Measurements from ENCODE around the gene IGF2R.

The IGF2R gene

GRCh38 chr6:160028487-160029275, 59.8 kb downstream of the IGF2R start:
- DNase-seq (ENCODE audit: low read depth in 3 of 3), result no peak

GRCh38 chr6:160029525-160029924, 60.6 kb downstream of the IGF2R start:
- no peak for DNase-seq (ENCODE audit: low read depth in 3 of 3)

DNA sequence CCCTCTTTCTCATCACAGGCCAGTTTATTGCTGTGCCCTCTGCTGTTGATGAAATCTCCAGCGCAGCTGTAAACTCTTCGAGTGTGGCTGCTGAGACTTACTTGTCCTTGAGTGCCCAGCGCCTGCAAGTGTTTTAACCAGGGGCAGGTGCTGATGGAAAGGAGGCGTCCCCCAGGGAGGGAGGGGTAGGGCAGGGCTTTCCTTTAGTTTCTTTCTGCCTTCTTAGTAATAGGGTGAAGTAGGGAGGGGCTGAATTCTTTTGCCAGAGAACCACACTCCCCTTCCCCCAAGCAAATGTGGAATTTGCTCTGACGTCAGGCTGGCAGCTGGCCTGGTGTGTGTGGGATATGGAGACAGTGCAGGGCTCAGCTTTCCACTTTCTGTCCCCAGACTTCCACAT, 61.2 kb downstream of the IGF2R start:
- DNase-seq (ENCODE audit: low read depth in 3 of 3), result no peak

DNA sequence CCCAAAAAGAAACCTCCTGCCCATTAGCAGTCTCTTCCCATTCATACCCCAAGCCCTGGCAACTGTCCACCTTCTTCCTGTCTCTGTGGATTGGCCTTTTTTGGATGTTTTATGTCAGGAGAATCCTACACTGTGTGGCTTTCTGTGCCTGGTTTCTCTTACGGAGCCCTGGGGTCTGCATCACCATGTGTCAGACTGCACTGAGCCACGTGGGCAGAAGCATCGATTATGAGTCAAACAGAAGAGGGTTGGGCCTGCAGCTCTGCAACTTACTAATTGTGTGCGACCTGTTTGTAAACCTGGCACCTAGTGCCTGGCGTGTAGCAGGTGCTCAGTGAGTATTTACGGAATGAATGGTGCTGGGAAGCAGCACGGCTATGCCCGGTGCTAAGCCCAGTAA, 62.6 kb downstream of the IGF2R start:
- no peak for DNase-seq (ENCODE audit: low read depth in 3 of 3)

DNA sequence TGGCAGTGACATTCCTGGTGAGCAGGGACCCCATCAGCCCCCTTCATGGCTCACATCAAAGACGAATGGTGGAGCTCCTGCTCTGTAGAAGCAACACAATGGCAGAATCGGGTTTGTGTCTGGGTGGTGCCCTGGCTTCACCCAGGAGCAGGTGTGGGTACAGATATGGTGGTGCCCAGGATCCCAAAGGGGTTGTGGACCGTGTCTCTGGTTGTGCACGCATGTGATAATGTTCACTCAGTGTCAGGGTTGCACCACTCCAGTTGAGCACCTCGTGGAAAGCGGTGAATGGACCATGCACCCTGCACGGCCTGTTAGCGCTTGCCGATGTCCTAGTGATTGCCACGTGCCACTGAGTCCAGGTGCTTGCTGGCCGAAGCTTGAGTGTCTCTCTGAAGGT, 63.0 kb downstream of the IGF2R start:
- DNase-seq (ENCODE audit: low read depth in 3 of 3), result no peak

DNA sequence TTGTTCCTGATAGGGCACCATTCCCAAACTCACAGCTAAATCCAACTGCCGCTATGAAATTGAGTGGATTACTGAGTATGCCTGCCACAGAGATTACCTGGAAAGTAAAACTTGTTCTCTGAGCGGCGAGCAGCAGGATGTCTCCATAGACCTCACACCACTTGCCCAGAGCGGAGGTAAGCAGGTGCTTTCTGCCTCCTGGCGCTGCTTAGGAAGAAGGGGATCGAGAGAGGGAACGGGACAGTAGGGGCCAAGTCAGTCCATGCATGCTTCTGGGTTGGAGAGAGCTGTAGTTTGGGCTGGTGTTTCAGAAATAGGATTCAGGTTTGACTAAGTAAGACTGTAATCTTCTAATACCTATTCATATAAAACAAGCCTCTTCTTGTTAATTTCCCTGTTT, 63.7 kb downstream of the IGF2R start:
- DNase-seq (ENCODE audit: low read depth in 3 of 3), result no peak

DNA sequence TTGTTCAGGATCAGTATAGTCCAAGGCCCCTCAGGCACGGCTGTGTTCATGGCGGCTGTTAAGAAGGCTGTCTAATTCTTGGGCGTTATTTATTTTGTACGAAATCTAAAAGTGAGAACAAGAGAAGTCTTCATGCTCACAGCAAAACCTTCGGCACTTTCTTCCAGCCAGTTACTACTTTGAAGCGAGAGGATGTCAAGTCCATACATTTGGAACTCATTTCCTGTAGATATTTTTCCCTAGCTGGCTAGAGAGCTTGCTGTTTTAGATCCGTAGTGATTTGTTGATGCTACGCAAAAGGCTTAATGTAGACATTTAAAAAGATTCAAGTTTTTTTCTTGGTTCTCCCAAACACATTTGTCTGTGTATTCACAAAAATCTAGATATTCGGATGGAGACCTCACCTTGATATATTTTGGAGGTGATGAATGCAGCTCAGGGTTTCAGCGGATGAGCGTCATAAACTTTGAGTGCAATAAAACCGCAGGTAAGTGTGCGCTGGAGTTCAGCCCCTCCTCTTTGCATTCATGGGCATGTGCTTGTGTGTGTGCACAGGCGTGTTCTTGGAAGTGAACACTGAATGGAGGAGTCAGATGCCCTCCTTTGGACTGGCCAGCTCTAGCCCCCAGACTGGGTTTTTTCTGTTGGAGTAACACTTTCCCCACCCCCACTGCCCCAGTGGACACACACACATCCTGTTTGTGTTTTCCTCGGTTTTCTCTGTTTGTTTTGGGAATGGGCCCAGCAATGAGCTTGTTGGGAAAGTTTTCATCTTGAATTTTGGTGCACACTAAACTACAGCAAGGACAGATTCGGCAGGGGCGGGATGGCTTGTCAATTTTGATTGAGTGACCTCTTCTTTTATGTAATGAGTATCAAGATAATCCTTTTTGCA, 65.4 kb downstream of the IGF2R start:
- no peak for DNase-seq (ENCODE audit: low read depth in 3 of 3)

DNA sequence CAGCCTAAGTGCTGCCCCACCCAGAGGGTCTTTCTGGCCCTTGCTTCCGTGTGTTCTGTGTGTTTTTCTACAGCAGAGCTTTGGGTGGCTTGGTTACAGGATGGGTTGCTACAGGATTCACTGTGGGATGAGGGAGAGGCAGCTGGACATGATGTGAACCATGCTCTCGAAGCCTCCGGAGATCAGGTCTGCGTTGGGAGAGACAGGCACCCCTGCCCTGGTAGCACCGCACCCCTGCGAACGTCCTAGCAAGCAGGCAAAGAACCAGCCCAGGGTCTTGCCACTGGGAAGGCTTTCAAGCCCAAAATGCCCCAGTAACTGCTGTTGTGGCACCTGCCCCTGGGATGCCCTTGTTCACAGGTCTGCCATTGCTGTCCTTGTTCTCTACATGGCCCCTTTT, 66.4 kb downstream of the IGF2R start:
- DNase-seq (ENCODE audit: low read depth in 3 of 3), result no peak

GRCh38 chr6:160035693-160036330, 66.9 kb downstream of the IGF2R start:
- no peak for DNase-seq (ENCODE audit: low read depth in 3 of 3)

DNA sequence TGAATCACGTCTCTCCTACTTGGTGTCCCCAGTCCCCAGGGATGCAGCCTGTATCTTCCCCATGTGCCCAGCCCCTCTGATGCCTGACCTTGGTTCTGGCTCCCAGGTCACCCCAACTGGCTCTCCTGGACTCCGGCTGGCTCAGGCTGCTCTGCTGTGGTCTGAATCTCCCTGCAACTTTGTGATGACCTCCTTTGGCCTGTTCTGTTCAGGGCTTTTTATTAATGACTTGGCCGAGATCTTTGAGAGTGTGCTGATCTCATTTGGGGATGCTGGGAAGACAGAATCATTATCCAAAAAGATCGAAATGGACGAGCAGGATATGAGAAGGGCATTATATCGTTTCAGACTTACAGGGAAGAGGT, 67.4 kb downstream of the IGF2R start:
- DNase-seq (ENCODE audit: low read depth in 3 of 3), result no peak

DNA sequence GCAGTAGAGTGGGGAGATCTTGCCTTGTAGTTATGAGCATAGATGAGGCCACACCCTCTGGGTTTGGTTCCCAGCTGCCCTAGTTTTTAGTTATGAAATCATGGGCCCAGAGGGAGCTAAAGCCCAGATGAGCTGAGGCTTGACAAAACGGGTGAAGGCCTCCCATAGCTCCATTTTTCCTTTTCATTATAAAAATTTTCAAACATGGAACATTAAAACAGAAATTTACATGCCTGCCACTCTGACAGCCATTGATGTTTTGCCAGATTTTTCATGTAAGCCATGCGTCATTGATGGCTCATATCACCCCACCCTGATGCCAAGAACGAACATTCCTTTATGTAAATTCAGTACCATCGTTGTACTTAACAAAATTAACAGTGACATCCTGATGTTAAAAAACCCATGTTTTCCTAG, 67.9 kb downstream of the IGF2R start:
- no peak for DNase-seq (ENCODE audit: low read depth in 3 of 3)

- DNase-seq (ENCODE audit: low read depth in 3 of 3), result no peak
Measured at GRCh38 chr6:160038479-160038878, 69.6 kb downstream of the IGF2R start.

- DNase-seq (ENCODE audit: low read depth in 3 of 3), result no peak
Measured at GRCh38 chr6:160039441-160039840, 70.6 kb downstream of the IGF2R start.

DNA sequence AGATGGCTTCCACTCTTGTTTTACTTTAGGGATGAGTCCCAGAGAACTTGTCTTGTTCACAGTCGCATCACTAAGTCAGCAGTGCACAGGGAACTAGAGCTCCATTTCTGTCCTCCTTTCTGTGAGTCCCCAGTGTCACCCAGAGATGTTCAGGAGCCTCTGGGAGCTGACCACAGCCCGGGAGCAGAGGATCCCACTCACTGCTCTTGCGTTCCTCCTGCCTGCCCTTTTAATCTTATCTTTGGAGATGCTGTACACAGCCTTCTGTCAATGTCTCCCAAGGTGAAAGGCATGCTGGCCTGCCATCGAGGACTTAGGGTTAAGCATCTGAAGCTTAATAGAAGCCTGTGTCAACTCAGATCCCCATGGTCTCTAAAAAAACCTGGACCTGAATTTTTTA, 71.2 kb downstream of the IGF2R start:
- DNase-seq (ENCODE audit: low read depth in 3 of 3), result no peak

DNA sequence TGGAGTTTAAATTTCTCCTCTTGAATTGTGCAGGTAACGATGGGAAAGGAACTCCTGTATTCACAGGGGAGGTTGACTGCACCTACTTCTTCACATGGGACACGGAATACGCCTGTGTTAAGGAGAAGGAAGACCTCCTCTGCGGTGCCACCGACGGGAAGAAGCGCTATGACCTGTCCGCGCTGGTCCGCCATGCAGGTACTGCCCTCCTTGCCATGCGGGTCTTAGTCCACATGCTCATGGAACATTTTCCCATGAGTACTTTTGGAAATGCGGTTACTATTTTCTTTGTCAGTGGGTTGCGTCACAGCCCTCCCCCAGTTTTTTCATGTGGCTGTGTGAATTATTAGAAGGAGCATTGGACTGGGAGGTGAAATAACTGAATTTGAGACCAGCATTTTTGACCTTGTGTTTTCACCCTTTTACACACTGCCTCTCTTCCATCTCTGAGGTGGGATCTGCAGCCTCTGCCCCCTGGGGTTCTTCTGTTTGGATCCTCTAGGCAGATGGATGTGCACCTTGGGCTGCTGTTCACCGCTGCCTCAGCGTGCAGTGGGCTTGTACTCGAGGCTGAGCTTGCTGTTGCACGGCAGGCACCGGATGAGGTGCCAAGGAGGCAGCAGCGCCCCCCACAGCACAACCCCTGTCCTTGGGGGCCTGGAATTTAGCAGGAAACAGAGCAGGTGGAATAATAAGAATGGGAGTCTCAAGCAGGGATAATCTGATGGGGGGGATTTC, 71.8 kb downstream of the IGF2R start:
- no peak for DNase-seq (ENCODE audit: low read depth in 3 of 3)

DNA sequence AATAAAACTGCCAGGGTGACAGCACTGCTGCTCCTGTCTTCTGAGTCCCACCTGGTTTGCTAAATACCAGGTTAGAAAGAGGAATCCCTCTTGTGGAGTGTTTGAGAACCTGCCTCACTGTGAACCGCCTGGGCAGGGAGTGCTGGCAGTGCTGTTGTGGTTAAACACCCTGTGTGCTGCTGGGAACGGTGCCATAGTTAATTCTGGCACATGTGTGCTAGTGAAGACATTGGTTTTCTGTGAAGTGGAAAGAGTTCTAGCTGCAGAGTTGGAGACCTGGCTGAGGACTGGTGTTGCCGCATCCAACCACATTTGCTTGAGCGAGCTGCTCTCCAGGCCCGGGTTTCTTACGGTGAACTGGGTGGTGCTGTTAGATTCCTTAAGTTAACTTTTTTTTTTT, 72.7 kb downstream of the IGF2R start:
- no peak for DNase-seq (ENCODE audit: low read depth in 3 of 3)

DNA sequence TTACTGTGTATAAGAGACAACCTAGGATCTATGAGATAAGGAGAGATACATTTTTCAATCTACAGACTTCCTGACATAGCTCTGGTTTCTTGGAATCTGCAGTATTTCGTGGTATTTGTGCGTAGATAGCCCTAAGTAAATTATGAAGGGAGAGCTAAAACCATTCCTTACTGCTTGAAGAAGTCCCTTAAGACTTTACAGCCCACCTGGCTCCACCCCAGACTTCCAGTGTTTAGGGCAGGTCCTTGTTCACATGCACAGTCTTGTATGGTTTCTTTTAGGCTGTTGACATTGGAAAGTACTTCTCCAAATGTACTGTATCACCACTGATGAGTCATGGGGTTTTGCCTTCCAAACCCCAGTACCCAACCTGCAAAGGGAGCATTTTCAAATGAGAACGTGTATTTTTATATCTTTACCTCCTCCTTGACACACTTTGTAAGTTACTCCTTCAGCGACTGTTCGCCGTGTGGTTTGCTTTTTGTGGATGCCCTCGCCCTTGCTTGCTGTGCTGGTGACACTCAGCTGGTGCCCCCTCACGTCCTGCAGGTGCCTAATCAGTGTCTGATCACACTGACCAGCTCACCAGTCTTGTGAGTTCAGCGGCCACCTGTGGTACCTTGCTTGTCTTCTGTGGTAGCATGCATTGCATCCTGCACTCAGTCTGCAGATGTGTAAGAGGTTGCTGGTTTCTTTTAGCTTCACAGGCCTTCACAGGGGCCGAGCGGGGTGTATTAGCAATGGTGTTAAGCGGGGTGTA, 73.3 kb downstream of the IGF2R start:
- no peak for DNase-seq (ENCODE audit: low read depth in 3 of 3)

DNA sequence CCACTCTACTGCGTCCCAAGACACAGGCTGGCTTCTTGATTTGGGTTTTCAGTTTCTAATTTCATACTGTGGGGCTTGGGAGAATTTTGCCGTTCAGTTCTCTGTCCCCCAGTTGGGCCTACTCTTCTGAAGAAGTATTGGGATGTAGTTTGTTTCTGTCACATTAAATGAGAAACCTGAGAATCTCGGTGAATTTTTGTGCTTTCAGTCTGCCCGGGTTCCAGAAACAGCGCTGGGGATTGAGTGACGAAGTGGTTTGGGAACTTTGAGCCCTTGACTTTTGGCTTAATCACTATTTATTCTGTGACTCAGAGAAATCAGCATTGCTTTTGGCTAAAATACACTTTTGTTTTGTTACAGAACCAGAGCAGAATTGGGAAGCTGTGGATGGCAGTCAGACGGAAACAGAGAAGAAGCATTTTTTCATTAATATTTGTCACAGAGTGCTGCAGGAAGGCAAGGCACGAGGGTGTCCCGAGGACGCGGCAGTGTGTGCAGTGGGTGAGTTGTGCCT, 74.0 kb downstream of the IGF2R start:
- no peak for DNase-seq (ENCODE audit: low read depth in 3 of 3)

GRCh38 chr6:160043784-160044183, 74.9 kb downstream of the IGF2R start:
- DNase-seq (ENCODE audit: low read depth in 3 of 3), result no peak

- DNase-seq (ENCODE audit: low read depth in 3 of 3), result no peak
Measured at GRCh38 chr6:160044687-160045086, 75.8 kb downstream of the IGF2R start.

DNA sequence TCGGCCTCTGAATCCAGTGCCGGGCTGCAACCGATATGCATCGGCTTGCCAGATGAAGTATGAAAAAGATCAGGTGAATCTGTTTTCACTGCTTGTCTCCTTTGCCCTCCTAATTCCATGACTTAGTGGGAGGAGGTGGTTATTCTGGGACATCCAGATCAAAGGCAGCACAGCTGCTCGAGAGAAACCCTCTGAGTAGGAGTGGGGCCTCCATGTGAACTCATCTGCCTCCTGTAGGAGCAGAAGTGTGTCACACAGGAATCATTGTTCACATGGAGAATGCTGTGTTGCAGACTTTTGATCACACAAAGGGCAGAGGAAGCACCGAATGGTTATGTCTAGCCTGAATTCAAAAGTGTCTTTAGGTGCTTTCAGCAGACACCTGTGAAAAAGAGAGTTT, 79.6 kb downstream of the IGF2R start:
- DNase-seq (ENCODE audit: low read depth in 3 of 3), result no peak
